GM18867 (cell line): ENCODE results near the gene MLANA.
A peak's percentile ranks its signal among the peaks of the same experiment; 100 is the strongest.

Source experiments
- ATAC-seq: cut with Tn5 transposase; IDR thresholded peaks from one replicate; pipeline ENCODE4 v1.9.1; 2021; ENCODE audit warnings: mild to moderate bottlenecking, moderate library complexity; ENCODE audit not compliant: unreplicated experiment

MLANA gene

DNA sequence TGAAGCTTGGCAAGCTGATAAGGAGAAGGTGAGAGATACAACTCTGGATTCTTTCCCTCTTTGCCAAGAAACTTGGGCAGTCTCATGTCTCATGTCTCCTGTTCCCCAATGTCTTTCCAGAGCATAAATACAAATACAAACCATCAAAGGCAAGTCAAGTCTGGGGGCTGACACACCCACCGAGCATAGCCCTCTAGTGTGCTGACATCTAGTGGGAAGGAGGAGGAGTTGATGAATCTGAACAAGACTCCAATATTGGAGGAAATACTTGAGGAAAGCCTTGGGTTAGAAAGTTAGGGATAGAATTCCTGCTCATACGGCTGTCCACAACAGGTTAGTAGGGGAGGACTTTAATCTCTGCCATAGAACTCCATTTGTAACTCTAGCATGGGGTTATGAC is 8.6 kb downstream of the MLANA start:
- ATAC-seq = no peak

DNA sequence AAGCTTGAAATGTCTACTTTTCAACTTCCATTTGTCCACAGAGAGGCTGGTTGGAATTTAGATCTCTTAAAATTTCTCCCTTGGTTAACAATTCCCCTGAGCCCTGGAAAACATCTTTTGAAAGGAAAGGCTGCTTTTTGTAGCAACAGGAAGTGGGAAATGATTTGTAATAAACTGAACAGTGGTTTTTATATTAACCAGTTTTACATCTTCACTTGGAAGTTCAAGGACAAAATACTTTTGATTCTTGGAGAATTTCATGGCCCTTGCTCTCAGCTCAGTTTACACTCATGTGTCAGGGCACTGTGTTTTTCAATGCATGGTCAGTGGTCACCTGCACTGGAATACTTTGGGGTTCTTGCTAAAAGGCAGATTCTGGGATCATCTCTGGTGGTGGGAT is 9.9 kb downstream of the MLANA start:
- no peak for ATAC-seq

DNA sequence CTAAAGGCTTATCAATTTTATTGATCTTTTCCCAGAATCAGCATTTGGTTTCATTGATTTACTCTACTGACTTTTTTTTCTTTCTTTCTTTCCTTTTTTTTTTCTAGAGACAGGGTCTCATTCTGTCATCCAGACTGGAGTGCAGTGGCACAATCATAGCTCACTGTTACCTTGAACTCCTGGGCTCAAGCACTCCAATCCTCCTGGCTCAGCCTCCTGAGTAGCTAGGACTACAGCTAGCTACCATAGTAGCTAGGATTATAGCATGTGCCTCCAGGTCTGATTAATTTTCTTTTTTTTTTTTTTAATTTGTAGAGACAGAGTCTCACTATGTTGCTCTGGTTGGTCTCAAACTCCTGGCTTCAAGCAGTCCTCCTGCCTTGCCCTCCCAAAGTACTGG is 11.7 kb downstream of the MLANA start:
- ATAC-seq = no peak

DNA sequence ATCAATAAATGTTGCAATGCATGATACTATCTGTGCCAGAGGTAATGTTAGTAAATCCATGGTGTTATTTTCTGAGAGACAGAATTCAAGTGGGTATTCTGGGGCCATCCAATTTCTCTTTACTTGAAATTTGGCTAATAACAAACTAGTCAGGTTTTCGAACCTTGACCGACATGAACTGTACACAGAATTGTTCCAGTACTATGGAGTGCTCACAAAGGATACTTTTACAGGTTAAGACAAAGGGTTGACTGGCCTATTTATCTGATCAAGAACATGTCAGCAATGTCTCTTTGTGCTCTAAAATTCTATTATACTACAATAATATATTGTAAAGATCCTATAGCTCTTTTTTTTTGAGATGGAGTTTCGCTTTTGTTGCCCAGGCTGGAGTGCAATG is 18.2 kb downstream of the MLANA start:
- ATAC-seq = no peak

DNA sequence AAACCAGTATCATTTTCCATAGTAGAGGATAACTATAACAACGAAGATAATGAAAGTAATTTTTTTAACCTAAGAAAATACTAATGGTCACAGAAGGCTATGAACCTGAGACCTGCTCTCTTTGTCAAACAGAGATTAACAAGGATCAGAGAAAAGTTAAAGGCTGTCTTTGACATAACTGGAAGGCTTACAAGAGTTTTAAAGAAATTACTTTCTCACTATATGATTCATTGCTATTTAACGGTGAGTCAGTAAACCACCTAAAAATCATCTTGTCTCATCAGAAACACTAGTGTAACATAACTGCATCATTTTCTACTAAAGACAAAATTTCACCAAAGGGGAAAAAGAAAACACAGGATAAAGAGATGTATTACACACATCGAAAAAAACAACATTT is 19.3 kb downstream of the MLANA start:
- ATAC-seq = no peak

DNA sequence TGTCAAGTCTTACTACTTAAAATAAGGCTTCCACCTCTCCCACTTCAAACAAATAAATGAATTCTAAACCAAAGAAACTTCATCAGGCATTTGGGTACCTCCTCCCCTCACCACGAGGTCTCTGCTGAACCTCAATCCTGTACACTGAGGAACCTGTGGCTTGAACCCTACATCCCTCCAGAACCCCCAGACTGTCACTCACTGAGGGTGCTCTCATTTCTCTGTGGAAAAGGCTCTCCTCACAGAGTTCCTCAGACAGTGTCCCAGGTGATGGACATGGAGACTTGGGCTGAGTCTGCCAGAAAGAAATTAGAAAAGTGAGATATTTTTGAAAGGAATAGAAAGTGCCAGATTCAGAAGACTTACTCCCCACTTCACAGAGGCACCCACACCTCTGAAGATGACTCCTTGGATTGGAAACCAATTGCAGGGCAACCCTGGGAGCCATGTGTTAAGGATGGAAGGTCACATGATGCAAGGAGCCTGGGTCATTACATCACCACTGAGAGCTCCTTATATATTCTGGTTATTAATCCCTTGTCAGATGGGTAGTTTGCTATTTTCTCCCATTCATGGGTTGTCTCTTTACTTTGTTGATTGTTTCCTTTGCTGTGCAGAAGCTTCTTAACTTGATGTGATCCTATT is 19.8 kb downstream of the MLANA start:
- no peak for ATAC-seq

DNA sequence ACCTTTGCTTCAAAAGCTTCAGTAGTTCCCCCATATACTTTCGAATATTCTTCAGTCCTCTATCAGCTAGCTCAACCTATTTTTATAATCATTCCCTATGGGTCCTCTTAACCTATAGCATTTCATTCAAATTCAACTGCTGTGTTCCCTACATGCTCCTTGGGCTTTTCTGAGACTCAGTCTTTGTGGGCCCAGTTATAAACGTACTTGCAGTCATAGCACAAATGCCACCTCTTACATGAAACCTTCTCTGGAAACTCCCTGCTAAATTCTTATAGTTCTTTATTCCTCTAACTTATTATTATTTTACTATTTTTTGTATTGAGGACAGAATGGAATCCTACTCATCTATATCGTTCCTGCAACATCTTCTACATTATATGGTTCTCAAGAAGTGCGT is 24.7 kb downstream of the MLANA start:
- ATAC-seq = no peak

DNA sequence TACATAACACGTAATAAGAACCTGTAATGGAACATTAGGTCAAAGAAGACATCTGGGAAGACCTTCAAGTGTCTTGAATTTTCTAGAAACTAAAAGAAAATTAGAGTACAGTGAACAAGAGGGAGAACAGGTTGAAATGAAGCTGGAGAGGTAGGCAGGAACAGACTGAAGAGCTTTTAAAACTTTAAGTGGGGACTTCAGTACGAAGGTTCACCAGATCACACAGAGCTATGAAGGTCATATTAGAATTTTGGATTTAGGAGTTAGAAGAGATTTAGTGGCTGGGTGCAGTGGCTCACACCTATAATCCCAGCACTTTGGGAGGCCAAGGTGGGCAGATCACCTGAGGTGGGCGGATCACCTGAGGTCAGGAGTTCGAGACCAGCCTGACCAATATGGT is 26.6 kb downstream of the MLANA start:
- no peak for ATAC-seq

DNA sequence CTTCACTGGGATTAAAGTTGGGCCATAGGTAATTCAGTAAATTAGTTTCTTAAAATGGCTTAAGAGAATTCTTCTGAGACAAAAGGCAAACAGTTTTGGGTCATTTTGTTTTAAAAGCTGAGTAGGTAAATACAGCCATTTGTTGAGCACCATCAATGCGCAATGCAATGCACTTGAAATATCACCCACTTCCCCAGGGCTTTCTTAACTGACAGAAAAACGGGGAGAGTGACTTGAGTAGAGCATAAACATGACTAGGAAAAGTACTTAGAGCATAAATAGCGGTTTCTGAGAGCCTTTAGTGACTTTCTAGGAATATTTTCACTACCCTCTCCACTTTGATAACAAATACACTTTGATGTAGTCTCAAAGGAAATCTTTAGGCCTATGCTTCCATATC is 27.2 kb downstream of the MLANA start:
- ATAC-seq = no peak

DNA sequence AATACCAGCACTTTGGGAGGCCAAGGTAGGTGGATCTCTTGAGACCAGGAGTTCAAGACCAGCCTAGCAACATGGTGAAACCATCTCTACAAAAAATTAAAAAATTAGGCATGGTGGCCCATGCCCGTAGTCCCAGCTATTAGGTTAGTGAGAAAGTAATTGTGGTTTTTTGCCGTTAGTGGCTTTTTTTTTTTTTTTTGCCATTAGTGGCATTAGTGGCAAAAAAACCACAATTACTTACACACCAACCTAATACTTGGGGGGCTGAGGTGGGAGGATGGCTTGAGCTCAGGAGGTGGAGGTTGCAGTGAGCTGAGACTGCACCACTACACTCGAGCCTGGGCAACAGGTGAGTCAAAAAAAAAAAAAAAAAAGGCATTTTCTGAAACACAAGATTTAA is 27.8 kb downstream of the MLANA start:
- no peak for ATAC-seq

DNA sequence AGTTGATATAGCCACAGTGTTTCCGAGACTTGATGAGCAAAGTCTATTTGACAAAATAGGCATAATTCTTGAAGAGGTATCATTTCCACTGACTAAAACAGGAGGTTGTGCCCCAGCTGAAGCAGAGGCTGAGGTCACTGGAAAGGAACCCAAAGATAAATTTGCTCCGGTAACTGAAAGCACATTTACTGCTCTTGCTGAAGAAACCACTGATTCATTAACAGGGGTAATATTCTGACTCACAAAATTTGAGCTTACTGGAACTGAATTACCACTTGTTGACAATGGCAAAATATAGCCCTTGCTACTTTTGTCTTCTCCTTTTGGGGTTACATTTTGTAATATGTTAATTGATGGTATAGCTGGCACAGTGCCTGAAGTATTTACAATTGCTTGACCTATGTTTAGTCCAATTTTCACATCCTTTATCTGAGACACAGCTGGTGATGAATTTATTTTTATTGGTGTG is 30.2 kb downstream of the MLANA start:
- ATAC-seq = peak; percentile 87

DNA sequence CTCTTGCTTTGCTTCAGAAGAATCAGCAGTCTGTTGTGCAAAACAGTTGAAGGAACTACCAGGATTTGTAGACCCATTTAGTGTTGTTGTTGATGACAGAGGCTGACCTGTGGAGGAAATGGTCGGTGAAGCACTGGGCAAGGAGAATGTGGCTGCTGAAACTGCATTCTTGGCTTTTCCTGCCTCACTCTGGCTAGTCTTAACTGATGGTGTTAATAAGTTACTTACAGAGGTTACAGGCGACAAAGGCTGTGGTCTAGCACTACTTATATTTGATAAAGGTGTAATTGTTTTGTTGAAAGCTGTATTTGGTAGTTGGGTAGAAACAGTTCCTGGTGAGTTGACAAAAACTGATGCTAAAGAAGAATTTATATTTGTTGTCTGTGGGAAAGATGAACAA is 31.5 kb downstream of the MLANA start:
- peak; percentile 33 for ATAC-seq

DNA sequence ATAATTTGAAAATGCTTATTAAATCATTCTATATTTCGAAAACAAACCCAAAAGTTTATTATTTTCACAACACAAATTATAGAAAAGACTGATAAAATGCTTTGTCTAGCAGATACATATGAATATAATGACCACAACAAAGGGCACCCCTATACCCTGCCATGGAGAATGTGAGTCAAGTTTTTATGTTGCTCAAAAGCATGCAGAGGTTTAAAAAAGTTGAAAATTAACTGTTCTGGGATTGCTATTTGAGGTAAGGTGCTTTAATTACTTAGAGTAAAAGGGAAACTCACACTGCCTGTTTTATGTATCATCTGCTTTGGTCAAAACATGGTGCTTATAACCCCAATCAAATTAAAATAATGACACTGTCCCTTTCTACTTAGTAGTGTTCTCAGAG is 41.0 kb downstream of the MLANA start:
- ATAC-seq = no peak

DNA sequence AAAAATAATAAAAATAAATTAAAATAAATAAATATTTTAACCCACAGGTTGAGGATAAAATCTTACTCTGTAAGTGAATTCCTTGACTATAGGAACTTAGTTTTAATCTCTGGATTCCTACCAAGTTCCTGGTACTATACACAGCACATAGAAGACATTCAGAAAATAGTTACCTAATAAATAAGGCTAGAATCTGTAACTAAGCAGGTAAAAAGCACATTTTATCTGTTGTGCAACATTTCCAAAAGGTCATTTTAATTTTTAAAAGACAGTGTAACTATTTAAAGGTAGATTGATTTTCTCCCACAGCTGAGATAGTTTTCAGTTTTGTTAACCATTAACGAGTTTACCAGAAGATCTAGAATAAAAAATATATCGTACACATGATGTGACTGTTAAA is 47.8 kb downstream of the MLANA start:
- ATAC-seq = no peak

DNA sequence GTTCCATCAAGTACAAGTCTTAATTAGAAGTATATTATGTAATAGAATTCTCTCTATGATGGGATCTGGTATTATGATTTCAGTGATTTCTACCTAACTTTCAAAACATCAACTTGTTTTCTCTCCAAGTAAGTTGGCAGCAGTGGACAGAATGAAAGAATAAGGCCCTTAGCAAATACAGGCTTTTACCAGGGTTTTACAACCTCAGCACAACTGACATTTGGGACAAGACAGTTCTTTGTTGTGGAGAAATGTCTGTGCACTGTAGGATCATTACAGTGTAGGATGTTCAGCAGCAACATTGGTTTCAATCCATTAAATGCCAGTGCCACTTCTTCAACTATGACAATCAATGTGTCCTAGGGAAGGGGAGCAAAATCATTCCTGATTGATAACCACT is 48.8 kb downstream of the MLANA start:
- ATAC-seq = no peak

DNA sequence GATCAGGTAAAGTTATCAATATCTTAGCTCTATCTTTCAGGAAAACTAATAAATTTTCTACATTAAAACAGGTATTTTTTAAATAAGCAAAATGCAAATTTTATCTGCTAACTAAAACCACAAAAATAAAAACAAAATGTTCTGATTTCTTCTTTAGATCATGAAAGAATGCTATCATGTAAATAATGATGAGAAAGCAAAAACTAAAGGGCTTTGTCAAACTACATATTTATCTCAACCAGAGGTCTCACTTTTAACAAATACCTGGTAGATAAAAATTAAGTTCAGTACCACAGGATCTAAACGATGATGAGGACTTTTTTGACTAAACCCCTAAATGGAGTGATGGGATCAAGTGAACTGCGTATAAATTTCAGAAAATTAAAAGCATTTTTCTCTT is 50.5 kb downstream of the MLANA start:
- ATAC-seq = no peak

DNA sequence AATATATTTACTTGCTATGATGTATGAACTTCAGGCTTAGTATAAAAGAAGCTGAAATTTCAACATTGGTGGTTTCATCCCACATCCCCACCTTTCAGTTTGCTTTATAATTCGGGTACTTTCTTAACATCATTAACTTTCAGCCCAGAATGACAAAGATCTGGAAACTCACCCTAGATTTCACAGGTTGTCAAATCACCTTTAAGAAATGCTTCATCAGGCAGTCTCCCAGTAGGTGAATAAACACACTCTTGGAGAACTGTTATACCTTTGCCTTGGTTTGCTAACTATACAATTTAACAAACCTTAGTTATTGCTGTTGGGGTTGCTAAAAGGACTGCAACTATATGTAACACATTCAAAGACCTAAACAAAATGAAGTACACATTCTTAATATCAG is 54.4 kb downstream of the MLANA start:
- ATAC-seq = no peak

DNA sequence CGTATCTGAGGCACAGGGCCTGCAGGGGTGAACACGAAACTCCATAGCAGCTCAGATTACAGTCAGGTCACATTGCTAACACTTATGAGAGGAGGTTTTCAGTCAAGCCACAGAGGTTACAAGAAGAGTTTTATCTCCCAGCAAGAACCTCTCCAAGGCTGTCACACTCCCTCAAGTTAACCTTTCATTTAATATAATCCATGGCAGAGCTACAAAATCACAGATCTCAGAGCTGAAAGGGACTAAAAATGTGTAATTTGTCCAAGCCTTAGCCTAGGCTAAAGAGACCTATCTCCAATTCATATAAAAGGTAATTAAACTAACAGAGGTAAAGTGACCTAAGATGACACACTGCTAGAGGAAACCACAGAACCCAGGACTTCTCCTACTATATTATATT is 57.2 kb downstream of the MLANA start:
- ATAC-seq = peak; percentile 69

DNA sequence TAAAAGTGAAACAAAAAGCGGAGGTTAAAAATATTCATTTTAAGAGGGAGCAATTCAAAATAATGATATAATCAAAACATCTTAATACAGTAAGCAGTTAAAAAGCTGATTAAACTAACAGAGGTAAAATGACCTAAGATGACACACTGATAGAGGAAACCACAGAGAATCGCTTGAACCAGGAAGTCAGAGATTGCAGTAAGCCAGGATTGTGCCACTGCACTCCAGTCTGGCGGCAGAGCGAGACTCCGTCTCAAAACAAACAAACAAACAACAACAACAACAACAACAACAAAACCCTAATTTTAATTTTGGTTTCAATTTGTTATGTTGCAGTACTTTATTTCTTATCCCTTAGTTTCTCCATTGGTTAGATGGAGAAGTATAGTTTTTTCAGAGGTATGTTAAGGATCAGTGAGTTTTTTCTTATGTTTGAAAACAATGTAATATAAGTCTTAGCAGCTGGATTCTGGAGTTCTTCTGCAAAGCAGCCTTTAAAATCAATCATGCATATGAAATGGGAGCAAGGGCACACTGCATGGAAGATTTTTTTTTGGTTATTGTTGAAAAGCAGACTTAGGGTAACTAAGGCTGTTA is 58.5 kb downstream of the MLANA start:
- no peak for ATAC-seq

DNA sequence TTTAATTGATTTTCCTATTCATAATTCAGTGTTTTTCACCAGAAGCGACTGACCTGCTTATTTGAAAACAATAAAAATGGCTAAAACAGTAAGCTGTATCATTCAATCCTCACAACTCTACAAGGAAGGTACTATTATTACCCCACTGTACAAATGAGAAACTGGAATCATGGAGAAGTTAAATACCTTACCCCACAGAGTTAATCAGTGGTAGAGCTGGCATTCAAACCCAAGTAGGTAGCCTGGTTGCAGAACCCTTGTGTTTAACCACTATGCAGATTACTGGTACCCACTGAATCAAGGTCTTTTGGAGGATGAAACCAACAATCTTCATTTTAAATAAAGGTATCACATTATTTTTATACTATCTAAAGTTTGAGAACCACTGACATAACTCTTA is 59.6 kb downstream of the MLANA start:
- ATAC-seq = no peak

DNA sequence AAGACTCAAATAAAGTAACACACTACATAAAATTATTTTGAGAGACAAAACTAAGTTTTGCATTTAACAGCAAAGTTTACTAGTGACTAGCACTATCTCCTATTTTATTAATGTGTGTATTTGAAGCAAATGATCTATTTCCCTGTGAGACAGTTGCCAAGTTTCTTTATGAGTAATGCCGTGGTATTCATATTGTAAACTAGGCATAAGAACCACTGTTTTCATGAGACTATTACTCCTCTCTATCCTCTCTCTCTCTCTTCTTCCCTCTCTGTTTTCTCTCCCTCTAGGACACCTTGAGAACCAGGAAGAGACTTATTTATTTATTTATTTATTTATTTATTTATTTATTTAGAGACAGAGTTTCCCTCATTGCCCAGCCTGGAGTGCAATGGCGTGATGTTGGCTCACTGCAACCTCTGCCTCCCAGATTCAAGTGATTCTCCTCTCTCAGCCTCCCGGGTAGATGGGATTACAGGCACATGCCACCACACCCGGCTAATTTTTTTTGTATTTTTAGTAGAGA is 61.1 kb downstream of the MLANA start:
- no peak for ATAC-seq

DNA sequence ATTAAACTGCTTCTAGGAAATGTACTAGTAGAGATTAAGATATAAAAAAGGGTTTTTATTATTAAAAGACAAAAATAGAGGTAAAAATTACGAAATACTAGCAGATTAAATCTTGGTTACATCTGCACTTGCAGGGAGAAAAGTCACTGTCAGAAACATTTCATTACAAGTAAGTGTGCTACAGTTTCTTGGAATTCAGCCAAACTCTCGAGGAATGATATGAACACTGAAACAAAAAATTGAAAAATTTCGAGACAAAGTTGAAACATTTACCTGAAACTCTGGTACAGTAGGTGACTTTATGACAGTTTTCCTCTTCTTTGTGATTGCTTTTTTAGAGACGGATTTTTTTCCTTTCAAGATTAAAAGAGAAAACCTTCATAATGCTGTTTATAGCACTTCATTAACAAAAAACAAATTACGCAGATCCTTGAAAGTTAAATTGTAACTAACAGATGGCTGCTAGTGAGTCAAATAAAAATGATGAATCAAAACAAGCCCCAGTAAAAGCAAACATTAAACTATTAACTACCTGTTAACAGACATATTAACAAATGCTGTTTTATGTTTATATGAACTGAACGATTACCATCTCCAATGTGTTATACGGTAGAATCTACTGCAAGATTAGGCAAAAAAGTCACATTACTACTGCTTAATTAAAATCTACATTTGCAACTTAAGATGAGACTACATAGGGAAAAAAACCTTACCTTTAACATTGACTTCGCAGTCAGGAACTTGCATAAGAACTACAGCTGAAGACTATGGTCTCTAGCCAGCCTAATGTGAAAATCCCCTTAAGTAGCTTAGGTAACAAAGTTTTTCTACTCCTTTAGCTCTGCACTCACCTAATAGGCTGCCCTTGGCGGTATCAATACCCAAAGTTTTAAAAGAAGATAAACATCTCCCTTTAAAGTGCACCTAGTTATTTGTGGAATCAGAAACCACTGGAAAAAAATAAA is 63.3 kb downstream of the MLANA start:
- ATAC-seq = no peak
